H54 (cell line): ENCODE data around the gene RBM20.

Source experiments
- DNase-seq: peaks from one replicate; pipeline ENCODE4 v3.0.0; 2011; ENCODE audit warnings: low spot score, mixed read lengths; ENCODE audit not compliant: insufficient read length
- FAIRE-seq: peaks from 3 replicates; lab custom pipeline; 2011; peaks lifted over from hg19 to GRCh38; lab: Jason Lieb, UNC
- POLR2A ChIP-seq: IDR thresholded peaks from 2 replicates; pipeline ENCODE4 v1.6.1; 2011; ENCODE audit warnings: low read depth, mild to moderate bottlenecking, low read length

The RBM20 gene

DNA sequence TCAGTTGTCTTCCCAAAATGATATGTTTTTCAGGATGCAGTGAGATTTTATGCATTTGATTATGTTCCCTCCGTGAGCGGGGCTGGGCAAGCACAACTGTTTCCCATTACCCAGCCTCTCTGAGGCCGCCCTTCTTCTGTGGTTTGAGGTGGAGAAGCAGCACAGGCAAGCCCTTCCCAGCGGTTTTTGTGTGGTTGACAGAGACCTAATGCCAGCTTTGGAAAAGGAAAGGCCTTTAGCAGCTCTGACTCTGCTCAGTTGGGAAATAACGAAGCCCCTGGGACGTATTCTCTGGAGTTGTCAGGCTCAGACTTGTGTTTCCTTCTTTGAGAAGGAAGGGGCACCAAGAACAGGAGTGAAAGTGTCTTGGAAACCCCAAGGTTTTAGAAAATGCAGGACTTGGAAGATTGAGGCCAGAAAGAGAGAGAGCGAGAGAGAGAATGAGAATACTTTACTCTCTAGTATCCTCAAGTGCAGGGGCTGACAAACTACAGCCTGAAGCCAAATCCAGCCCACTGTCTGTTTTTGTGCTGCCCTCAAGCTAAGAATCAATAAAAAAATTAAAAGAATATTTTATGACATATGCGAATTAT is 207.0 kb downstream of the RBM20 start:
- TF ChIP-seq POLR2A: no peak
- DNase-seq (no peak), FAIRE-seq (no peak)

DNA sequence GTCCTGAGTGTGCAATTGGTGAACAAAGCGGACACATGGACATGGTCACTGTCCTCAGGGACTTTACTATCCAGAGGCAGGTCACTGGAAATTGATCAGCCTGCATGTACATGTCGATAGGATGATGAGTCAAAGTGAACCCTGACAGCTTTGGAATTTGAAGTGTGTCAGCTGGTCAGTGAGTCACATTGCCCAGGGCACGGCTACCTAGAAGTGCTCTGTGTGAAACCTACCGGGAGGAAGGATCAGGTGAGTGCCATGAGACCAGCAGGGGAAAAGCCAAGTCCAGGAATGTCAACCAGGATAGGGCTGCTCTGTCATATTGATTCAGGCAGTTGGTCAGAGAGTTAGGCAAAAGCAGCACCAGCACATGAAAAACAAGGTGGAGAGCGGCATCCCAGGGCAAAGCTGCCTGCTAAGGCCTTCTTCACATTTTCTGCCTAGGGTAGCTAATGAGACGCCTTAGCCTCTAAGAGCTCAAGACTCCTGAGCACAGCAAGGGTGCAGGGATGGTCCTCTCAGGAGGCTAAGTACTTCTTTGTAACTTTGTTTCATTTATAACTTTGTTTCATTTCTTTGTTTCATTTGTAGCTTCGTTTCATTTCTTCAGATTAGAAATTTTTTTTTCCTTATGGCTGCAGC is 208.2 kb downstream of the RBM20 start:
- no peak for TF ChIP-seq POLR2A
- no peak for FAIRE-seq
- DNase-seq: peak; percentile 33

DNA sequence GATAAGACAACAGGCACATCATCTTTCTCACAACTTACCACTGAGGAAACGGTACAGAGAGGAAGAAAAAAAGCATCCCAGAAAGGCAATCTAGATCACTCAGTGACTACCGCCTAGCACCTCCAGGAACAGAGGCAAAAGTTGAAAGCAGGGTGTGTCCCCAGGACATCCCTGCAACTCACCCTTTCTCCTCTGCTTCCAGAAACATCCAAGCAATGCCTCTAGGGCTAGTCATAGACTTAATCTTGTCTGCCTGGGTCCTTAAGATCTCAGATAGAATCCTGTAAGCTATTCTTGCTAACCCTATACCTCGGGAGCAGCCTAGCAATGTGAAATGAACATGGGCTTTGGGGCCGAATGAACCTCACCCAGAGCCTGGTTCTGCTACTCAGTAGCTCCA is 208.8 kb downstream of the RBM20 start:
- no peak for TF ChIP-seq POLR2A
- DNase-seq: no peak
- FAIRE-seq: no peak

DNA sequence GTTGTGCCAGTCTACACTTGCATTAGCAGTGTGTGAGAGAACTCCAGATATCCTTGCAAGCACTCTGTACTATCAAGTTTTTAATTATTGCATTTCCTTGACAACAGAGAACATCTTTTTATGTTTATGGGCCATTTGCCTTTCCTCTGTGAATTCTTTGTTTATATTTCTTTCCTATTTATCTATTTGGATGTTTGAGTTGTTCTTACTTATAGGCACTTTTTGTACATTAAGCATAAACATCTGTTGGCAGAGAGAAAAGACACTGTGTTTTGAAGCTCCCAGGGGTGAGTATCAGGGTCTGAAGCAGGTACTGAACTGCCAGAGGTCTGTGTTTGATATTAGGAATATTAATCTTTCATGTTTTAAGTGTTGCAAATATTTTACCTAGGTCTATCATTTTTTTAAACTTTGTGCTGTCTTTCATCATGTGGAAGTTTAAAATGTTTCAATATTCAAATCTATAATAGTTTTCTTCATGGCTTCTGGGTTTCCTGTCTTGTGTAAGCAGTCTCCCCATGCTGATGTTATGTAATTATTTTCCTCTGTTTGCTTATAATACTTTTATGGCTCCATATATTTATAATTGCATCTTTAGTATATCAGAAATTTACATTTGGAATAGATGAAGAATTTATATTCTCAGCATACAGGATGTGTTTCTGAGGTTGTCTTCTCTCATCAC is 209.9 kb downstream of the RBM20 start:
- DNase-seq (no peak), FAIRE-seq (no peak)
- no peak for TF ChIP-seq POLR2A

DNA sequence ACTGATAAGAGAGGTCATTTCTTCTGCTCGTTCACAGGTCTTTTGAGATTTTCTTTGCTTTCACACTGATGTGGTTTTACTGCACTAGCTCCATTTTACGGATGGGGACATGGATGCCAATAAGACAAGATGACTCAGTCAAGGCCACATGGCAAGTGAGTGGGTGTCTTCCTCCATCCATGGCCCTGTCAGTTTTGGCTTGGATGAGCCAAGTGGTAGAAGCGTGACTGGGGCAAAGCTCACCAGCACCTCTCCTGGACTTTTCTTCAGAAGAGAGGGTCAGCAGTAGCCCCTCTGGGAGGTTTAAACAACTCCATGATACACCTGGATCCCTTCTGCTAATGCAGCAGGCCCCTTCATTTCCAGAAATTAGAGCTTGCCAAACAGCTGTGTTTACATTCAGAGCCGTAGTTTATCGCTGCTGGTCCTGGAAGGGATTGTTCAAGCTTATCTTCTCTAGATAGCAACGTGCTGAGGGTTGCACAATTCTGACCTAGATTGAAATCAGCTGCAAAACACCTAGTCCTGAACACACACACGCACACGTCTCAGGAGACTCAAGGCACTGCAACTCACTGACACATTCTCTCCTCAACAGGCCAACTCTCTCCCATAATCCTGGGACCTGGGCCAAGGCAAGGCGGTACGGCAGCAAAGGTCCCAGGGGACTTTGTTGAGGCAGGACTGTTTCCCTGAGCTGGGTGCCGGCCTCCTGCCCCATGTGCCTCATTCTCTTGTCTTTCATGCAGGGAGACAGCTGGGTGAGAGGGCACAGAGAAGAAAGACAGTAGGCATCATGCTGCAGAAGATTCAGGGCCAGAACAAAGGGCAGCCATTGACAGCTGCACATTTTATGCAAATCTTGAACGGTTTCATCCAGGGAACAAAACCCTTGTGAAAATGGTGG is 213.4 kb downstream of the RBM20 start:
- no peak for DNase-seq
- no peak for FAIRE-seq
- no peak for TF ChIP-seq POLR2A

DNA sequence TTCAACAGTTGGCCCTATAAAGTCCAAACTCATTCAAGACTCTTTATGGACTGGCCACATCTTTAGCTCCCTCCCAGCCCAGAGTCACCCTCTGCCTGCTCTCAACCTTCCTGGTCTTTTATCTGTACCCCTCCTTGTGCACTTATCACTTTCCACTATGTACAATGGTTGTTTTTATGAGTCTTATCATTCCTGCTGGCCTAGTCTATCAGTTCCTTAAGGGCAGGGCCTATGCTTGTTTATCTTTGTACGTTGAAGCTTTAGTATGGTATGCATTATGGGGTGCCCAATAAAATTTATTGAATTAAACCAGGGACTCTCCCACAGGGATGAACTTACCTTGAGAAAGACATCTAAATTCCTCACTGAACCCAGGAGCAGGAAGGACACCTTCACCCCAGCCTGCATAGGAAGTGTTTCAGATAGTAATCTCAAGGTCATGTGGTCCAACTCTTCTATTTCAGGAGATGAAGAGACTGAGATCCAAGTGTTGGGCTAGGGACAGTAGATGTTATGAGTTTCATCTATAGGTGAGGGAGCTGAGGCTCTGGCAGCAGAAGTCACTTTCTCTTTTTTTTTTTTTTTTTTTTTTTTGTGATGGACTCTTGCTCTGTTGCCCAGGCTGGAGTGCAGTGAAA is 214.3 kb downstream of the RBM20 start:
- TF ChIP-seq POLR2A: no peak
- no peak for FAIRE-seq
- DNase-seq: no peak

DNA sequence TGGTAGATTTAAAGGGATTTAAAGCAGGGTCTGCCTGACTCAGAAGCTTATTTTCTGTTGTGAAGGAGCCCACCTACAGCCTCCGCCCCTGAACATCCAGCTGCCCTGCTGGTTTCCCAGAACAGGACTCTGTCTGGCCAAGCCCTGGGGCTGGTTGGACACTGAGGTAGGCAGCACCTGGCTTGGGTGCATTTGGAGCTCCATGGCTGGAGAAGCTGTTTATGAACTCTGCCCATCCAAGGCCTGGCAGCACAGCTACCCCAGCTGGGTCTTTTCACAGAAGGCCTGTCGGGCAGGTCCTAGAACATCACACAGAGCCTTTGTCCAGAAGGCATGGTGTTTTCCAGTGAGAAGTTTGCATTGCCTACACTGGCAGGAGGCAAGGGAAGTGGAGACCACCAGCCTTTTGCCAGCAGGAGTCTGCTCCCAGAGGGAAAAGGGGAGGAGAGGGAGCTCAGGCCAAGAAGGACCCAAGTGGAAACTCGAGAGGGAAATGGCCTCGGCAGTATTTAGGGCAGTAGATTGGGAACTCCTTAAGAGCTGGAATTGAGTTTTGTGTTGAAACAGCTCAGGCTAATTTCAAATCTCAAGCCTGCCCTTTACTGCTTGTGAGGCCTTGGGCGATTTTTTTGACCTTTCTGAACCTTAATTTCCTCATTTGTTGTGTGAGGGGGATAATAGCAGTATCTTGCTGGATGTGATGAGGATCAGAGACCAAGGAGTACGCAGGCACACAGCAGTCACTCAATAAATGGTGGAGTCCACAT is 215.3 kb downstream of the RBM20 start:
- FAIRE-seq (no peak), DNase-seq (no peak)
- TF ChIP-seq POLR2A: no peak

DNA sequence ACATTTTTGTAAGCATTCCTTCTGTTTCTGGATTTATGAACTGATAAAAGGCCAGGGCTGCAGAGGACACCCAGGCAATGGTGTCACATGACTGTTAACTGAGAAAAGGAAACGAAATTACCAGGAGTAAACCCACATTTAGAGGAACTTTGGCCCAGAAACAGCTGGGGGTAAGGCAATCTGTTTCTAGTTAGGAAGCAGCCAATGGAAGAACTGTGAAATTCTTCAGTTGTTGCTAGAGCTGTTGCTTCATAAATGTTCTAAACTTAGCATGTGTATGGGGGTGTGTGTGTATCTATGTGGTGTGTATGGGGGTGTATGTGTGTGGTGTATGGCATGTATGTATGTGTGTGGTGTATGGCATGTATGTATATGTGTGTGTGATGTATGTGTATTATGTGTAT is 215.8 kb downstream of the RBM20 start:
- no peak for DNase-seq
- TF ChIP-seq POLR2A: no peak
- FAIRE-seq: no peak

DNA sequence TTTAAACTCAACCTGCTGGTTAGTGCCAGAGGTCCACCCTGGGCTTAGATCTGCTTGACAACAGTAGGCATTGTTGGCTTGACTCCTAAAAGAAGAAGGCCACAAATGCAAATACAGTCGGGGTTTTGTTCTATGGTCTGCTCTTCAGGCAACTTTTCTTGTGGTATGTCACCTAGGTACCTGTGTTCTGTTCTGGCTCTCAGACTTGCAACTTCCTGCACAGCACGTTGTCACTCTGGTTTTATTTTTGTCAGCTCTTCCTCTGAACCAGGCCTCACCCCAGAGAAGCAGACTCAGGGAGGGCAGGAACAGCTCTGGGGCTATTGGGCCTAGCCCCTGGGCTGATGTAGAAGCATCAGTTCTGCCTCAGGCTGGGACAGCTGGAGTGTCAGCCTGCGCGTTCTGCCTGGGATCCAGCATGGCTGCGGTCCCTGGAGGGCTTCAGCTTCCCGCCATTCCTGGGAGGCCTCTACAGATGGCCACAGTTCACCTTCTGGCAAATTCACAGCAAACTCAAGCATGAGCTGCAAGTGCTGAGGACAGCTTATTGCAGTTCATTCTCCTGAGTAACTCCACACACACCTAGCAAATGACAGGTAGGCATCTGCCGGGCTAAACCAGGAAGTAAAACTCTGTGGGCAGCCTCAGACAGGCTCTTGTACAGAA is 216.6 kb downstream of the RBM20 start:
- TF ChIP-seq POLR2A: no peak
- FAIRE-seq: no peak
- DNase-seq: no peak

DNA sequence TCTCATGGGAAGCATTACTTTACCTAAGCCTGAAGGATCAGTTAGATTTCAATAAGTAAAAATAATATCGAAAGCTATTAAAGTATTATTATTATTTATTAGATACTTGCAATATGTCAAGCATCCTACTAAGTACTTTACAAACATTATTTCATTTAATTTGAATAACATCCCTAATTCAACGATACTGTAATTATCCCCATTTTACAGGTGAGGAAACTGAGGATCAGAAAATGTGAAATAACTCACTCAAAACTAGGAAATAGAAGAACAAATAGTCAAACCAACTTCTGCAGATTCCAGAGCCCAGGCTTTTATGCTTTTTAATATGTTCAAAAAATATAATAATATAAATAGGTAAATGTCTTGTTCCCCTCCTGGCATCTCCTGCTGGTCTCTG is 217.3 kb downstream of the RBM20 start:
- FAIRE-seq (no peak), DNase-seq (no peak)
- TF ChIP-seq POLR2A: no peak

DNA sequence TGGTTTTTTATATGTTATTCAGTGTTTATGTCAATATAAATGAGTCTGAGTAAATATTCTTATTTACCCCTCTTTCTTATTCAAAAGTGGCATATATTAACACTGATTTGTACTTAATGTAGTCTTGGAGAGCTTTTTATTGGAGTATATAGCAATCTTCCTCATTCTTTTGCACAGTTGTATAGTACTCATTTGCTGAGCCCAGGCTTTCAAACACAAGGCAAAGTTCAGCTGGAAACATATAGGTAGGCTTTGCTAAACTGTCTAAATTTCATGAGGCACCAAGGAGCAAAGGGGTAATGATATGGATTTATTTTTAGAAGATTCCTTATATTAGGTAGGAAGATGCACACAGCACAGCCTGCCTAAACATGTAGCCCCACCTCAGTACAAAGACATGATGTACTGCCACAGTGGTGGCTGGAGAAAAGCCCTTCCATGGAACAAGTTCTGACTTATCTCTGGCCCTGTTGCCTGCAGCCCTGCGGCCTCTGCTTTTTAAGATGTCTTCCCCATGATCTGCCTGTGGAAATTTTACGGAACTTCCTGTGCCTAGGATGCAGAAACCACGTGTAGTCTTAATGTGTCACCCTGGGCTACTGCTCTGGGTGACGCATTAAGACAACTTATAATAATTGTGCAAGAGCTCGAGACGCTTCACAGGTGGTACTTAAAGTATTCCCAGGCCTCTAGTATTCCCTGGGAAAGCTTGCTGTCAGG is 218.0 kb downstream of the RBM20 start:
- FAIRE-seq (no peak), DNase-seq (no peak)
- TF ChIP-seq POLR2A: no peak

DNA sequence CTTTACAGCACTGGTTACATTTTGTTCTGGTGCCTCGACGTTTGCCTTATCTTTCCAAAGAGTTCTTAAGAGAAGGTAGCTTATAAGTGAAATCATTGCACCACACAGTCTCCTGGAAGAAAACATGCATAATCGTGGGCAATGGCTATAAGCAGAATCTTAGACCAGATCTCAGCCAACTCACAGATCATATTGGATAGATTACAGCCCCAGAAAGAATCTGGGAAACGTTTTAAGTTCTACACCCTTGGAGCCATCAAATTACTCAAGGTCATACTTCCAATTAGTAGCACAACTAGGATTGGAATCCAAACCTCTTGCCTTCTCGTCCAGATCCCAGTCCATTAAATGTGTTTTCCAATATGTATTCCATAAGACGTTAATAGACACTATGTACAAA is 218.8 kb downstream of the RBM20 start:
- DNase-seq (no peak), FAIRE-seq (no peak)
- no peak for TF ChIP-seq POLR2A
